Stimulated activated memory B cell treated with anti-CD40 and anti-IgM and Interleukin-4, amounts not matched to agents 10 μg/mL and 1 μg/mL and 100 μg/mL, for 72 hours (primary cell): ENCODE results near the gene ADSS2.
"Not testable (repeated sequence)": the region's sequence is repeated elsewhere in the genome, so short reads cannot be mapped to it uniquely, and the experiment has no call there.

ENCODE experiments used
- ATAC-seq: fragments of 150-1000 bp; cut with Tn5 transposase; 2 replicates; pipeline ENCODE4 v1.10.0; 2021
- H3K27ac Mint-ChIP-seq: one replicate; pipeline ENCODE4 v1.8.0; 2022; ENCODE audit warnings: mild to moderate bottlenecking, mixed read lengths
- H3K27me3 Mint-ChIP-seq: one replicate; pipeline ENCODE4 v1.8.0; 2022; ENCODE audit warnings: mixed read lengths
- H3K36me3 Mint-ChIP-seq: one replicate; pipeline ENCODE4 v1.8.0; 2022; ENCODE audit warnings: mixed read lengths
- H3K4me1 Mint-ChIP-seq: one replicate; pipeline ENCODE4 v1.8.0; 2022; ENCODE audit warnings: mixed read lengths
- H3K4me3 Mint-ChIP-seq: one replicate; pipeline ENCODE4 v1.8.0; 2022; ENCODE audit warnings: mild to moderate bottlenecking, moderate library complexity, mixed read lengths
- H3K9me3 Mint-ChIP-seq: one replicate; pipeline ENCODE4 v1.8.0; 2022; ENCODE audit warnings: mixed read lengths

The ADSS2 gene

GRCh38 chr1:244394346-244394745 lies 57.4 kb downstream of the ADSS2 start:
- Mint-ChIP-seq H3K4me3 (no peak overlapping the region), H3K27me3 (no peaks in the 10 kb centered on the region), H3K9me3 (no peaks in the 10 kb centered on the region), H3K36me3 (no peaks in the 10 kb centered on the region), H3K4me1 (peaks cover 8% of the 10 kb centered on the region), H3K27ac (no peak overlapping the region)
- no peak for ATAC-seq

DNA sequence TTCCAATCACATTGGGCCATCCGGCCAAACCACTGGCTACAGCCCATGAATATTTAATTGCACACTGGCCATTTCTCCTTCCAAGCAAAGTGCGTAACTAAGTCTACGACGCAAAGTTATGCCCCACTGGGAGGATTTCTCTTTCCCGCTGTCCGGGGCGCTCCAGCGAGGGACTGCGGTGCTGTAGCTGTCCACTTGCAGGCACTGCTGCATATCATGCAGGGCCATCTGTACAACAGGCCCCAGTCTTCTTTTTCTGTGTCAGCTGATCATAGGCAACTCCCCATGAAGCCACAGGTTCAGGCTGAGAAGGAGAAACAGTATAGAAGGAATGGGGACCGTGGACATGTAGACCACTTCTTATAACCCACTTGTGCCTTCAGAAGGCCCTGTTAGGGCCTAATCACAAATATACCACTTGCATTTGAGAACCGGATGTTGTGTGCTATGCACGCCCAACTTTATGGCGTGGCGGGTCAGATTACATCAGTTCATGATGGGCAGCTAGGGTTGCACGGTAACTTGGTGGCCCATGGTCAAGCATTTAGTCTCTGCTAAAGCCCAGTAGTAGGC lies 58.0 kb downstream of the ADSS2 start:
- no peaks in the 10 kb centered on the region for H3K27me3 Mint-ChIP-seq

GRCh38 chr1:244391761-244392160 lies 59.9 kb downstream of the ADSS2 start:
- H3K4me3 Mint-ChIP-seq, result no peak overlapping the region
- H3K27ac Mint-ChIP-seq, result no peak overlapping the region
- ATAC-seq, result no peak
- H3K36me3 Mint-ChIP-seq, result no peaks in the 10 kb centered on the region
- H3K27me3 Mint-ChIP-seq, result no peaks in the 10 kb centered on the region
- peaks cover 9% of the 10 kb centered on the region for H3K4me1 Mint-ChIP-seq
- no peaks in the 10 kb centered on the region for H3K9me3 Mint-ChIP-seq

More for the DNA sequence above, 58.0 kb downstream of the ADSS2 start:
- no peak overlapping the region for H3K27ac Mint-ChIP-seq
- H3K36me3 Mint-ChIP-seq, result no peaks in the 10 kb centered on the region
- no peak overlapping the region for H3K4me3 Mint-ChIP-seq
- H3K4me1 Mint-ChIP-seq, result peaks cover 8% of the 10 kb centered on the region
- H3K9me3 Mint-ChIP-seq, result no peaks in the 10 kb centered on the region
- ATAC-seq, result no peak

DNA sequence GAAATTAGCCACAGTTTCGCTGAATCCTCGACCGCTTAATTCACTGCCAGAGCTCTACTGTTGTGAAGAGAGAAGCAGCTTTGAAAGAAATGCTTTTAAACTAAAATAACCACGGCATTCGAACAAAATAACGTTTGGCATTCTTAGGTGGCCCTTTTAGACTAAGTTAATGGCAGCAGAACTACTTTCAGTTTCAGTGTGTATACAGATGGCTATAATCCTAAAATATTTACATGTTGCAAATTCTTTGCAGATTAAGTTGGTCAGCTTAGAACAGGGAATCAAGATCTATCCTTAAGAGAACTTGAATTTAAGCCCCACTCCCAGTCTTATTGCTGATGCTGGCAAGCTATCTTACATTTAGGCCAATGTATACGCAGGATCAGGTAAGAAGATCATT lies 62.7 kb downstream of the ADSS2 start:
- Mint-ChIP-seq H3K27ac (no peak overlapping the region), H3K27me3 (no peaks in the 10 kb centered on the region), H3K36me3 (no peaks in the 10 kb centered on the region), H3K9me3 (no peaks in the 10 kb centered on the region), H3K4me1 (peaks cover 6% of the 10 kb centered on the region), H3K4me3 (no peak overlapping the region)
- ATAC-seq, result no peak

DNA sequence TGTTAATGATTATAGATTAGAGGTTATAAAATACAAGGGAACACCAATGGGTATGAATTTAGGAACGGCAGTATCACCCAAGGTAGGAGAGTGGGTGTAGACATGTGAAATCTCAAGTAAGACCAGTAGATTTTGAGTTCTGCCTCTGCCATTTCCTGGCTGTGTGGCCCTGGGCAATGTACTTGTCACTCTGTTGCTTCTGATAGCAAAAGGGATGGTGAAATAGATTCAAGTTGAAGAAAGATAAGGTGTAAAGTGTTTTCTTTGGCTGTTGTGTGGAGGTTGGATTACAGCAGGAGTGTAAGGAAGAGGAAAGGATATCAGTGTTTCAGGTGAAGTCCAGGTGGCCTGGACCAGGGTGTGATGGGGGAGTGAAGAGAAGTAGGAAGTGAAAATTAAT lies 64.3 kb downstream of the ADSS2 start:
- no peak for ATAC-seq

GRCh38 chr1:244386595-244386994 lies 65.1 kb downstream of the ADSS2 start:
- H3K4me3 Mint-ChIP-seq, result no peak overlapping the region
- no peaks in the 10 kb centered on the region for H3K36me3 Mint-ChIP-seq
- no peak for ATAC-seq
- H3K4me1 Mint-ChIP-seq, result peaks cover 6% of the 10 kb centered on the region
- H3K27me3 Mint-ChIP-seq, result no peaks in the 10 kb centered on the region
- H3K9me3 Mint-ChIP-seq, result no peaks in the 10 kb centered on the region
- H3K27ac Mint-ChIP-seq, result no peak overlapping the region

More for the DNA sequence above, 64.3 kb downstream of the ADSS2 start:
- no peak overlapping the region for H3K27ac Mint-ChIP-seq
- H3K4me3 Mint-ChIP-seq, result no peak overlapping the region
- no peaks in the 10 kb centered on the region for H3K9me3 Mint-ChIP-seq
- H3K36me3 Mint-ChIP-seq, result no peaks in the 10 kb centered on the region
- peaks cover 6% of the 10 kb centered on the region for H3K4me1 Mint-ChIP-seq
- no peaks in the 10 kb centered on the region for H3K27me3 Mint-ChIP-seq

DNA sequence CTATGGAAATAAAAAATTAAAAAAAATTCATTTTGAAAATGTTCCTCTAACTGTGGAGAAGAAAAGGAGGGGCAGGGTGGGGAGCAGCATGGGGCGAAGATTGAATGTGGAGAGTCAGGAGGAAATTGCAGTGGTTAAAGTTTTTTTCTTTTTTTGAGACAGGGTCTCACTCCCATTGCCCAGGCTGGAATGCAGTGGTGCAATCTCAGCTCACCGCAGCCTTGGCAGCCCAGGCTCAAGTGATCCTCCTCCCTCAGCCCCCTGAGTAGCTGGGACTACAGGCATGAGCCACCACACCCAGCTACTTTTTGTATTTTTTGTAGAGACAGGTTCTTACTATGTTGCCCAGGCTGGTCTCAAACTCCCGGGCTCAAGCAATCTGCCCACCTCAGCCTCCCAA lies 67.6 kb downstream of the ADSS2 start:
- Mint-ChIP-seq H3K27me3 (no peaks in the 10 kb centered on the region), H3K4me1 (peaks cover 6% of the 10 kb centered on the region), H3K9me3 (no peaks in the 10 kb centered on the region), H3K4me3 (no peak overlapping the region), H3K36me3 (no peaks in the 10 kb centered on the region), H3K27ac (no peak overlapping the region)
- ATAC-seq, result no peak

GRCh38 chr1:244383278-244383884 lies 68.3 kb downstream of the ADSS2 start:
- ATAC-seq, result no peak
- H3K4me1 Mint-ChIP-seq, result peaks cover 6% of the 10 kb centered on the region

GRCh38 chr1:244381878-244382565 lies 69.7 kb downstream of the ADSS2 start:
- Mint-ChIP-seq H3K9me3 (no peaks in the 10 kb centered on the region), H3K27ac (no peak overlapping the region), H3K36me3 (no peaks in the 10 kb centered on the region), H3K4me3 (no peak overlapping the region), H3K4me1 (no peaks in the 10 kb centered on the region), H3K27me3 (no peaks in the 10 kb centered on the region)
- ATAC-seq, result no peak

More at GRCh38 chr1:244383278-244383884, 68.3 kb downstream of the ADSS2 start:
- H3K4me3 Mint-ChIP-seq, result no peak overlapping the region
- no peak overlapping the region for H3K27ac Mint-ChIP-seq
- H3K27me3 Mint-ChIP-seq, result no peaks in the 10 kb centered on the region
- H3K36me3 Mint-ChIP-seq, result no peaks in the 10 kb centered on the region
- H3K9me3 Mint-ChIP-seq, result no peaks in the 10 kb centered on the region

GRCh38 chr1:244376126-244376525 lies 75.6 kb downstream of the ADSS2 start:
- H3K9me3 Mint-ChIP-seq, result no peaks in the 10 kb centered on the region
- H3K4me1 Mint-ChIP-seq, result no peaks in the 10 kb centered on the region
- no peaks in the 10 kb centered on the region for H3K27me3 Mint-ChIP-seq
- no peak for ATAC-seq
- H3K4me3 Mint-ChIP-seq, result no peak overlapping the region
- H3K27ac Mint-ChIP-seq, result no peak overlapping the region
- no peaks in the 10 kb centered on the region for H3K36me3 Mint-ChIP-seq

GRCh38 chr1:244375051-244375450 lies 76.7 kb downstream of the ADSS2 start:
- no peak for ATAC-seq
- Mint-ChIP-seq H3K36me3 (no peaks in the 10 kb centered on the region), H3K4me1 (no peaks in the 10 kb centered on the region), H3K27ac (no peak overlapping the region), H3K9me3 (no peaks in the 10 kb centered on the region), H3K27me3 (no peaks in the 10 kb centered on the region), H3K4me3 (no peak overlapping the region)

- H3K27me3 Mint-ChIP-seq, H3K9me3 Mint-ChIP-seq, H3K4me1 Mint-ChIP-seq, ATAC-seq, H3K27ac Mint-ChIP-seq, H3K4me3 Mint-ChIP-seq, H3K36me3 Mint-ChIP-seq: not testable (repeated sequence)
Measured at GRCh38 chr1:244374484-244374883, 77.2 kb downstream of the ADSS2 start.

GRCh38 chr1:244371242-244372141 lies 80.2 kb downstream of the ADSS2 start:
- Mint-ChIP-seq H3K27me3 (no peaks in the 10 kb centered on the region), H3K9me3 (no peaks in the 10 kb centered on the region), H3K4me1 (no peaks in the 10 kb centered on the region), H3K4me3 (no peak overlapping the region), H3K27ac (no peak overlapping the region), H3K36me3 (no peaks in the 10 kb centered on the region)
- ATAC-seq, result no peak

DNA sequence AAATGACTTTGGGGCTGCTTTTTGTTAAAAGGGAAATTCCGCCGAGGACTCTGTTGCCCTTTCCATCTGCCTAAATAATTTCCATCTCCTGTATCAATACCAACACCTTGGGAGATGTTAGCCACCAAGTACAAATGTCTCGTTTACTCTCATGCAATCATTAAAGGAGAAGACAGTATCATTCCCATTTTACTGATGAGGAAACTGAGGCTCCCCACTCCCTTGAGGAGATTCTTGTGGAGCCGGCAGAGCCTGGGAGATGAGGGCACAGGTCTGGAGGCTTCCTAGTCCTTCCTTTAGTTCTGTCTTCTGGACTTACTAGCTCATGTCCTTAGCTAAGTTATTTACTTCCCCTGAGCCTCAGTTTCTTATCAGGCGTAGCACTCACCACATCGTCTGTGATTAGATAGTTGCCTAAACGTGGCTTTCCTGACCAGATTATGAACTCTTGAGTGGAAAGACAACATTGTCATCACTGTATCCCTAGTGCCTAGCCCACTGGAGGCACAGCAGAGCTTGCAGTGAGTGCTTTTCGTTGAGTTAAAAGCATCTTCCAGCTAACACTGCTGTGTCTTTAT lies 81.6 kb downstream of the ADSS2 start:
- no peaks in the 10 kb centered on the region for H3K4me1 Mint-ChIP-seq
- H3K36me3 Mint-ChIP-seq, result no peaks in the 10 kb centered on the region
- H3K4me3 Mint-ChIP-seq, result no peak overlapping the region
- no peak overlapping the region for H3K27ac Mint-ChIP-seq
- no peak for ATAC-seq
- H3K9me3 Mint-ChIP-seq, result no peaks in the 10 kb centered on the region
- no peaks in the 10 kb centered on the region for H3K27me3 Mint-ChIP-seq
